ENCODE measurements around the gene PMS2. TPM values are rescaled to one million over a fixed set of nuclear protein-coding genes. Genes with fewer than 3 reads are reported as not detected.
"Not testable (repeated sequence)": the region's sequence is repeated elsewhere in the genome, so short reads cannot be mapped to it uniquely, and the experiment has no call there.

PMS2 gene
- 12.0 TPM for total RNA-seq

DNA sequence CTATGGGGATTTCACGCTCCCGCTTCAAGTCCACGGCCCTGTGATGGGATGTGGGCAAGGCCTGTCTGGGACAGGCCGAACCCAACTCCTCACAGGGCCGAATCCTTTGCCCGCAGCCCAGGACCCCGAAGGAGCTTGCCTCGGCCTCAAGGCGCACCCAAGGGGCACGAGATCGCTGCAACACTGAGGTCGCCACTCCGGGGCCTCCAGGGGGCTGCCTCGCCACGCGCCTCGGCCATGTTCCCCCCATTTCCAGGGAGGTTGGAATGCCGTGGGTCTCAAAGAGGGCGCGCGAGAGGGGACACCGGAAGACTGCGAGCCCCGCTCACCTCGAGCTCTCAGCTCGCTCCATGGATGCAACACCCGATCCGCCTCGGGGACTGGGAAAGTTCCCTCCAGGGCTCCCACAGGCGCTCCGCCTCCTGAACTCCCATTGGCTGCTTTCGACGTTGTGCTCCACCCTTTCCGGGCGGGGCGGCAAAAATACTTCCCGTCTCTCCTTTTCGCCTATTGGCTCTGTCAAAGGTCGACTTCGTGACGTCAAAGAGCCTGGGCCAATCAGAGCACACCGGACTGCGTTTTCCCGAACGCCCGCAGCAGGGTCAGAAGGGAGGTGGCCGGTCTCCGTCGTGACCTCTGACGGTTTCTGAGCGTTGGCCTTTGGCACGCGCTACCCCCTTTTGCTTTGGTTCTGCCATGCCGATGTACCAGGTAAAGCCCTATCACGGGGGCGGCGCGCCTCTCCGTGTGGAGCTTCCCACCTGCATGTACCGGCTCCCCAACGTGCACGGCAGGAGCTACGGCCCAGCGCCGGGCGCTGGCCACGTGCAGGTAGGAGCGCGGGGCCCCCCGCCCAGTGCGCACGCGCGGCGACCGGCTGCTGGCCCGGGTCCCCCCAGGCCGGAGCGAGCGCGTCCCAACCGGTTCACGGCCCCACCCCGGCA, at the start of gene PMS2, which contains the start of gene AIMP2:
PMS2 (minus strand) TSS at position 382 of the 944 bp plus-strand sequence; CDS start at position 352, 30 bp downstream.
AIMP2 (plus strand) TSS at position 605 of the 944 bp plus-strand sequence; CDS start at position 697, 92 bp downstream.
- H3K4me3 ChIP-seq (ENCODE audit: low read length in 3 of 3), result peak within 1 kb of the TSS; percentile 85 to 96 (median 94)
- no peaks in the 10 kb centered on the region for H3K36me3 ChIP-seq (ENCODE audit: control insufficient read depth in 3 of 3, insufficient read depth in 3 of 3, low read length in 3 of 3)
- H3K9ac ChIP-seq (ENCODE audit: low read depth in 1 of 3, low read length in 3 of 3), result peak within 1 kb of the TSS; percentile 83 to 96 (median 91)
- no peaks in the 10 kb centered on the region for H3K27me3 ChIP-seq (ENCODE audit: control insufficient read depth in 3 of 3, insufficient read depth in 3 of 3, low read length in 3 of 3)
- H3K27ac ChIP-seq (ENCODE audit: low read depth, low read length), result peak within 1 kb of the TSS; percentile 95
- H3K9me3 ChIP-seq (ENCODE audit: control insufficient read depth in 3 of 3, low read length in 3 of 3), result no peaks in the 10 kb centered on the region
- peaks cover 27 to 32% (median 32%) of the 10 kb centered on the region in 3 donors for H3K4me1 ChIP-seq (ENCODE audit: control insufficient read depth in 3 of 3, insufficient read depth in 3 of 3, low read length in 3 of 3)

- no peak overlapping the region for H3K9ac ChIP-seq (ENCODE audit: low read depth in 1 of 3, low read length in 3 of 3)
- H3K27ac ChIP-seq (ENCODE audit: low read depth, low read length), result no peak overlapping the region
- peaks cover 3 to 9% (median 8%) of the 10 kb centered on the region in 3 donors for H3K4me1 ChIP-seq (ENCODE audit: control insufficient read depth in 3 of 3, insufficient read depth in 3 of 3, low read length in 3 of 3)
- H3K36me3 ChIP-seq (ENCODE audit: control insufficient read depth in 3 of 3, insufficient read depth in 3 of 3, low read length in 3 of 3), result peaks cover 2 to 3% (median 3%) of the 10 kb centered on the region in 3 donors
- H3K4me3 ChIP-seq (ENCODE audit: low read length in 3 of 3), result peak overlapping the region in 2 of 3 donors; percentile 86 to 95
- no peaks in the 10 kb centered on the region for H3K27me3 ChIP-seq (ENCODE audit: control insufficient read depth in 3 of 3, insufficient read depth in 3 of 3, low read length in 3 of 3)
- H3K9me3 ChIP-seq (ENCODE audit: control insufficient read depth in 3 of 3, low read length in 3 of 3), result no peaks in the 10 kb centered on the region
These were observed 48.7 kb upstream of the PMS2 start for GRCh38 chr7:6057316-6058129.

DNA sequence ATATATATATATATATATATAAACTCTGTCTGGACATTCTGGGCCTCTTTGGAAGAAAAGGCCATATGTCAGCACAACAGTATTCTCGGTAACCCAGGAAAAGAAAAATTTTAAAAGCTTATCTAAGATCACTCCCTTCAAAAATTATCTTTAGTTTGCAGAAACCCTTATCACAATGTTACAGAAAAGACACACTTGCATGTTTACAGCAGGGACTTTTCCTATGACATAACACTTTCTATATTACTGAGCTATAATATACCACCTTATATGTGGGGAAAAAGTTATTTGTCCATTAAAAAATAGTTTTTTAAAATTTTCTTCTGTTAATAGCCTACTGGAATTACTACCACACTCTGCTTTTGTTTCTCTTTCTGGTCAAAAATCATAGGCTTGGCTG, 47.8 kb upstream of the PMS2 start:
- H3K9me3 ChIP-seq (ENCODE audit: control insufficient read depth in 3 of 3, low read length in 3 of 3), result no peaks in the 10 kb centered on the region
- no peak overlapping the region for H3K4me3 ChIP-seq (ENCODE audit: low read length in 3 of 3)
- no peak overlapping the region for H3K9ac ChIP-seq (ENCODE audit: low read depth in 1 of 3, low read length in 3 of 3)
- peaks cover 2 to 3% (median 3%) of the 10 kb centered on the region in 3 donors for H3K36me3 ChIP-seq (ENCODE audit: control insufficient read depth in 3 of 3, insufficient read depth in 3 of 3, low read length in 3 of 3)
- H3K4me1 ChIP-seq (ENCODE audit: control insufficient read depth in 3 of 3, insufficient read depth in 3 of 3, low read length in 3 of 3), result peaks cover 3 to 9% (median 8%) of the 10 kb centered on the region in 3 donors
- H3K27ac ChIP-seq (ENCODE audit: low read depth, low read length), result no peak overlapping the region
- H3K27me3 ChIP-seq (ENCODE audit: control insufficient read depth in 3 of 3, insufficient read depth in 3 of 3, low read length in 3 of 3), result no peaks in the 10 kb centered on the region

- H3K36me3 ChIP-seq (ENCODE audit: control insufficient read depth in 3 of 3, insufficient read depth in 3 of 3, low read length in 3 of 3), result peaks cover 12 to 32% (median 19%) of the 10 kb centered on the region in 3 donors
- H3K27me3 ChIP-seq (ENCODE audit: control insufficient read depth in 3 of 3, insufficient read depth in 3 of 3, low read length in 3 of 3); H3K9me3 ChIP-seq (ENCODE audit: control insufficient read depth in 3 of 3, low read length in 3 of 3); H3K9ac ChIP-seq (ENCODE audit: low read depth in 1 of 3, low read length in 3 of 3); H3K27ac ChIP-seq (ENCODE audit: low read depth, low read length); H3K4me1 ChIP-seq (ENCODE audit: control insufficient read depth in 3 of 3, insufficient read depth in 3 of 3, low read length in 3 of 3); H3K4me3 ChIP-seq (ENCODE audit: low read length in 3 of 3): not testable (repeated sequence)
These were observed 42.3 kb upstream of the PMS2 start for GRCh38 chr7:6051185-6051584.

DNA sequence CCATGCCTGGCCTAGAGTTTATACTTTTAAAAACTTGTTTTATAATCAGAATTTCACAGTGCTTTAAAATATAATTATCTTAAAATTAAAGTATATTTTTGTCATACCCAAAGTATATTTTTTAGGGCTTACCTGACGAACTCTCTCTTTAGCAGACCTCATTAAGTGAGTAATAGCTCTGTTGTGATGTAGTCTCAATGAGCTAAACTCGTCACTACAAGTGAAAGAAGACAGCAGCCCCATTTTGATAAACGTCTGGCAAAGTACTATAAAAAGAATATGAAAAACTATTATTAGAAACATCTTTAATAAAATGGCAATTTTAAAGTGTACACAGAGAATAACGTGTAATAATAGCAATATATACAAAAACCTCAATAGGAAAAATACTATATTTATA, 40.9 kb upstream of the PMS2 start:
- Histone ChIP-seq H3K27me3 (ENCODE audit: control insufficient read depth in 3 of 3, insufficient read depth in 3 of 3, low read length in 3 of 3) (no peaks in the 10 kb centered on the region), H3K36me3 (ENCODE audit: control insufficient read depth in 3 of 3, insufficient read depth in 3 of 3, low read length in 3 of 3) (peaks cover 12 to 36% (median 28%) of the 10 kb centered on the region in 3 donors), H3K4me3 (ENCODE audit: low read length in 3 of 3) (no peak overlapping the region), H3K27ac (ENCODE audit: low read depth, low read length) (no peak overlapping the region), H3K9me3 (ENCODE audit: control insufficient read depth in 3 of 3, low read length in 3 of 3) (no peaks in the 10 kb centered on the region), H3K9ac (ENCODE audit: low read depth in 1 of 3, low read length in 3 of 3) (no peak overlapping the region), H3K4me1 (ENCODE audit: control insufficient read depth in 3 of 3, insufficient read depth in 3 of 3, low read length in 3 of 3) (no peaks in the 10 kb centered on the region)

DNA sequence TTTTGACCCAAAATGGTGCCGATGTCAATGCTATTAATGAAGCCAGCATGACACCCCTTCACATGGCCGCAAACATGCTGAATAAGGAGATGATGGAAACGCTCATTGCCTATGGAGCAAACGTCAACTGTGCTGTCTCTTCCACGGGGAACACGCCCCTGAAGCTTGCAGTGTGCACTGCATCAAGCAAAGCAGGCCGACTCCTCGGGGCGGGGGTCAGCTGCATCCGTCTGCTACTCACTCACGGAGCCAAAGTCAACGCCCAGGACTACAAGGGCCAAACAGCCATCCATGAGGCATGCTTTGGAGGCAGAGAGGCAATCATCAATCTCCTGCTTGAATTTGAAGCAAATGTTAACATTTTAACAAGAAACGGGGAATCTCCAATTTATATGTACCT, 26.8 kb upstream of the PMS2 start:
- no peak overlapping the region for H3K4me3 ChIP-seq (ENCODE audit: low read length in 3 of 3)
- H3K36me3 ChIP-seq (ENCODE audit: control insufficient read depth in 3 of 3, insufficient read depth in 3 of 3, low read length in 3 of 3), result peaks cover 25 to 46% (median 44%) of the 10 kb centered on the region in 3 donors

DNA sequence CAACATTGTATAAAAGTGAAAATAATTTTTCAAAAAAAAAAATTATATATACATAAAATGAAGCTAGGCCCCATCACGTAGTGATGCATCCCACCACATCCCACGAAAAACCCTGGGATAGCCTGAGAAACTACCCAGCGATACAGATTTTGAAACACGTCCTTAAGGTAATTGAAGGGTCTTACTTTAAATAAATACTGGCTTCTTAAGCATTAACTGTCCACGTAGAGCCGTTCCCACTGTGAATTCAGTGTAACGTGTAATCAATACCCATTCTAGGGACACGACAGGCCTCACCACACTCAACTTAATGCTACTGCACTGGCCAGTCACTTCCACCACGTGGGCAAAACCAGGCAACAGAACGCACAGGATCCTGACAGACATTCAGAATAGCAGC, 26.3 kb upstream of the PMS2 start:
- Histone ChIP-seq H3K27me3 (ENCODE audit: control insufficient read depth in 3 of 3, insufficient read depth in 3 of 3, low read length in 3 of 3) (no peaks in the 10 kb centered on the region), H3K36me3 (ENCODE audit: control insufficient read depth in 3 of 3, insufficient read depth in 3 of 3, low read length in 3 of 3) (peaks cover 20 to 41% (median 40%) of the 10 kb centered on the region in 3 donors), H3K9ac (ENCODE audit: low read depth in 1 of 3, low read length in 3 of 3) (no peak overlapping the region)

More for the DNA sequence above, 26.8 kb upstream of the PMS2 start:
- no peaks in the 10 kb centered on the region for H3K27me3 ChIP-seq (ENCODE audit: control insufficient read depth in 3 of 3, insufficient read depth in 3 of 3, low read length in 3 of 3)
- no peaks in the 10 kb centered on the region for H3K9me3 ChIP-seq (ENCODE audit: control insufficient read depth in 3 of 3, low read length in 3 of 3)
- H3K9ac ChIP-seq (ENCODE audit: low read depth in 1 of 3, low read length in 3 of 3), result no peak overlapping the region
- H3K4me1 ChIP-seq (ENCODE audit: control insufficient read depth in 3 of 3, insufficient read depth in 3 of 3, low read length in 3 of 3), result no peaks in the 10 kb centered on the region
- H3K27ac ChIP-seq (ENCODE audit: low read depth, low read length), result no peak overlapping the region

GRCh38 chr7:6032641-6033040, 23.8 kb upstream of the PMS2 start:
- Histone ChIP-seq H3K36me3 (ENCODE audit: control insufficient read depth in 3 of 3, insufficient read depth in 3 of 3, low read length in 3 of 3) (peaks cover 10 to 44% (median 35%) of the 10 kb centered on the region in 3 donors), H3K27me3 (ENCODE audit: control insufficient read depth in 3 of 3, insufficient read depth in 3 of 3, low read length in 3 of 3) (no peaks in the 10 kb centered on the region), H3K9me3 (ENCODE audit: control insufficient read depth in 3 of 3, low read length in 3 of 3) (no peaks in the 10 kb centered on the region), H3K9ac (ENCODE audit: low read depth in 1 of 3, low read length in 3 of 3) (no peak overlapping the region), H3K27ac (ENCODE audit: low read depth, low read length) (no peak overlapping the region), H3K4me1 (ENCODE audit: control insufficient read depth in 3 of 3, insufficient read depth in 3 of 3, low read length in 3 of 3) (no peaks in the 10 kb centered on the region), H3K4me3 (ENCODE audit: low read length in 3 of 3) (no peak overlapping the region)

More for the DNA sequence above, 26.3 kb upstream of the PMS2 start:
- Histone ChIP-seq H3K9me3 (ENCODE audit: control insufficient read depth in 3 of 3, low read length in 3 of 3) (no peaks in the 10 kb centered on the region), H3K4me3 (ENCODE audit: low read length in 3 of 3) (no peak overlapping the region), H3K27ac (ENCODE audit: low read depth, low read length) (no peak overlapping the region), H3K4me1 (ENCODE audit: control insufficient read depth in 3 of 3, insufficient read depth in 3 of 3, low read length in 3 of 3) (no peaks in the 10 kb centered on the region)

- H3K27ac ChIP-seq (ENCODE audit: low read depth, low read length), result no peak overlapping the region
- no peaks in the 10 kb centered on the region for H3K27me3 ChIP-seq (ENCODE audit: control insufficient read depth in 3 of 3, insufficient read depth in 3 of 3, low read length in 3 of 3)
- H3K36me3 ChIP-seq (ENCODE audit: control insufficient read depth in 3 of 3, insufficient read depth in 3 of 3, low read length in 3 of 3), result peaks cover 12 to 45% (median 36%) of the 10 kb centered on the region in 3 donors
- H3K9ac ChIP-seq (ENCODE audit: low read depth in 1 of 3, low read length in 3 of 3), result no peak overlapping the region
- no peaks in the 10 kb centered on the region for H3K4me1 ChIP-seq (ENCODE audit: control insufficient read depth in 3 of 3, insufficient read depth in 3 of 3, low read length in 3 of 3)
- H3K4me3 ChIP-seq (ENCODE audit: low read length in 3 of 3), result no peak overlapping the region
- no peaks in the 10 kb centered on the region for H3K9me3 ChIP-seq (ENCODE audit: control insufficient read depth in 3 of 3, low read length in 3 of 3)
These were observed 23.3 kb upstream of the PMS2 start for GRCh38 chr7:6032167-6032566.

Data from skeletal muscle tissue (tissue), 4 donors.